H1 (cell line): ENCODE measurements around the gene APLP1. TPM values are rescaled to one million over a fixed set of nuclear protein-coding genes. Genes with fewer than 3 reads are reported as not detected.
A peak's percentile ranks its signal among the peaks of the same experiment; 100 is the strongest.

ENCODE experiments used
- CTCF ChIA-PET: fragments of 300-600 bp; sonication (Branson Sonifier 250); formaldehyde crosslinking; loops from one replicate; lab custom pipeline; 2021; ENCODE audit not compliant: partially characterized antibody; lab: Charles Lee
- POLR2A ChIA-PET: fragments of 300-600 bp; sonication (Branson Sonifier 250); formaldehyde crosslinking; loops from one replicate; lab custom pipeline; 2021; ENCODE audit warnings: inconsistent platforms; ENCODE audit not compliant: partially characterized antibody; lab: Charles Lee
- DNase-seq, 2 experiments: peaks; one replicate each; pipeline versions ENCODE4 v3.0.0 to v3.0.0-alpha.2; 2010 to 2022; ENCODE audit warnings: low spot score in 2 of 2, low read depth in 1 of 2, mixed read lengths in 1 of 2
- FAIRE-seq: peaks from 2 replicates; lab custom pipeline; 2011; peaks lifted over from hg19 to GRCh38; lab: Jason Lieb, UNC
- H2AFZ ChIP-seq: 2 replicates; pipeline ENCODE4 v1.8.1; 2012; ENCODE audit warnings: low read length, inconsistent platforms
- H2AK5ac ChIP-seq: 2 replicates; pipeline ENCODE4 v1.6.1; 2013; ENCODE audit warnings: low read depth, low read length
- H2BK120ac ChIP-seq: replicated peaks from 2 replicates; pipeline ENCODE3; 2013; ENCODE audit warnings: low read depth, low read length, inconsistent platforms
- H2BK12ac ChIP-seq: 2 replicates; pipeline ENCODE4 v1.6.1; 2013; ENCODE audit warnings: low read depth, low read length
- H2BK15ac ChIP-seq: 2 replicates; pipeline ENCODE4 v1.6.1; 2013; ENCODE audit warnings: low read length
- H2BK20ac ChIP-seq: 2 replicates; pipeline ENCODE4 v1.6.1; 2013; ENCODE audit warnings: low read length
- H2BK5ac ChIP-seq: 2 replicates; pipeline ENCODE4 v1.6.1; 2013; ENCODE audit warnings: low read depth, low read length
- H3K14ac ChIP-seq: 2 replicates; pipeline ENCODE4 v1.6.1; 2013; ENCODE audit warnings: inconsistent platforms; ENCODE audit not compliant: insufficient read length
- H3K18ac ChIP-seq: 2 replicates; pipeline ENCODE4 v1.6.1; 2013; ENCODE audit warnings: low read length; ENCODE audit errors: extremely low read depth
- H3K23ac ChIP-seq: 2 replicates; pipeline ENCODE4 v1.6.1; 2013; ENCODE audit warnings: inconsistent platforms; ENCODE audit not compliant: insufficient read length
- H3K23me2 ChIP-seq: 2 replicates; pipeline ENCODE4 v1.6.1; 2013; ENCODE audit warnings: low read depth, low read length
- H3K27ac ChIP-seq: 2 replicates; pipeline ENCODE4 v1.6.1; 2011; ENCODE audit warnings: low read depth, low read length, inconsistent platforms
- H3K27me3 ChIP-seq, 4 experiments: replicated peaks in 1 of 4; 1 replicate in 1 of 4; 2 replicates in 3 of 4; pipeline versions ENCODE4 v1.6.1 to v1.8.1; 2011 to 2013; ENCODE audit warnings: low read length in 3 of 4, mild to moderate bottlenecking in 3 of 4, inconsistent platforms in 2 of 4, mixed read lengths in 2 of 4, moderate library complexity in 1 of 4; ENCODE audit not compliant: control insufficient read depth in 3 of 4, insufficient read depth in 3 of 4; ENCODE audit errors: extremely low read depth in 1 of 4
- H3K36me3 ChIP-seq, 4 experiments: 2 replicates each; pipeline versions ENCODE4 v1.6.1 to v1.8.1; 2011 to 2013; ENCODE audit warnings: mild to moderate bottlenecking in 4 of 4, low read length in 3 of 4, moderate library complexity in 2 of 4, control low read depth in 1 of 4, inconsistent platforms in 1 of 4; ENCODE audit not compliant: insufficient read depth in 4 of 4, control insufficient read depth in 2 of 4
- H3K4ac ChIP-seq: replicated peaks from 2 replicates; pipeline ENCODE3; 2013; ENCODE audit warnings: low read length, low read depth, mixed read lengths, inconsistent platforms; ENCODE audit not compliant: insufficient read length
- H3K4me1 ChIP-seq, 4 experiments: replicated peaks in 1 of 4; 1 replicate in 1 of 4; 2 replicates in 3 of 4; pipeline versions ENCODE4 v1.6.1 to v1.8.1; 2011 to 2013; ENCODE audit warnings: low read length in 3 of 4, inconsistent platforms in 2 of 4, mixed read lengths in 1 of 4; ENCODE audit not compliant: insufficient read depth in 4 of 4, control insufficient read depth in 3 of 4
- H3K4me2 ChIP-seq, 2 experiments: 2 replicates each; pipeline versions ENCODE4 v1.6.1 to v1.8.1; 2011 to 2013; ENCODE audit warnings: low read depth in 2 of 2, low read length in 2 of 2, control low read depth in 1 of 2, inconsistent platforms in 1 of 2, mild to moderate bottlenecking in 1 of 2; ENCODE audit not compliant: insufficient read depth in 1 of 2
- H3K4me3 ChIP-seq, 4 experiments: fragments of 200-600, 300-600 bp in 1 of 4; sonication (generic), shearing (Covaris generic), sonication (Bioruptor Twin) in 1 of 4; 2 replicates each; pipeline versions ENCODE4 v1.5.1 to v1.8.1; 2011 to 2016; ENCODE audit warnings: low read length in 4 of 4, low read depth in 3 of 4, control low read depth in 2 of 4, inconsistent platforms in 2 of 4, mild to moderate bottlenecking in 2 of 4, mixed read lengths in 1 of 4, moderate library complexity in 1 of 4; ENCODE audit not compliant: insufficient read depth in 2 of 4; ENCODE audit errors: extremely low read depth in 1 of 4
- H3K56ac ChIP-seq: replicated peaks from 2 replicates; pipeline ENCODE3; 2013; ENCODE audit warnings: low read depth, mild to moderate bottlenecking, mixed read lengths, low read length, inconsistent platforms; ENCODE audit not compliant: insufficient read length
- H3K79me1 ChIP-seq: 2 replicates; pipeline ENCODE4 v1.6.1; 2013; ENCODE audit warnings: low read depth, low read length, control low read depth
- H3K79me2 ChIP-seq, 2 experiments: 2 replicates each; pipeline versions ENCODE4 v1.6.1 to v1.8.1; 2012 to 2013; ENCODE audit warnings: low read length in 2 of 2, mild to moderate bottlenecking in 2 of 2, inconsistent platforms in 1 of 2; ENCODE audit not compliant: insufficient read depth in 2 of 2, control insufficient read depth in 1 of 2
- H3K9ac ChIP-seq, 4 experiments: replicated peaks in 1 of 4; 1 replicate in 1 of 4; 2 replicates in 3 of 4; pipeline versions ENCODE4 v1.6.1 to v1.8.1; 2011 to 2013; ENCODE audit warnings: low read depth in 3 of 4, low read length in 3 of 4, control low read depth in 2 of 4, mild to moderate bottlenecking in 2 of 4, moderate library complexity in 2 of 4, inconsistent platforms in 1 of 4; ENCODE audit errors: extremely low read depth in 1 of 4
- H3K9me3 ChIP-seq, 2 experiments: 2 replicates each; pipeline versions ENCODE4 v1.6.1 to v1.8.1; 2012 to 2013; ENCODE audit warnings: mild to moderate bottlenecking in 2 of 2, moderate library complexity in 2 of 2, control low read depth in 1 of 2, inconsistent platforms in 1 of 2, low read depth in 1 of 2, low read length in 1 of 2, mixed read lengths in 1 of 2; ENCODE audit not compliant: insufficient read depth in 2 of 2
- H4K20me1 ChIP-seq, 2 experiments: replicated peaks in 1 of 2; 2 replicates each; pipeline versions ENCODE3 to v1.8.1; 2011 to 2013; ENCODE audit warnings: inconsistent platforms in 2 of 2, low read length in 2 of 2, mild to moderate bottlenecking in 1 of 2; ENCODE audit not compliant: insufficient read depth in 2 of 2, control insufficient read depth in 1 of 2
- H4K5ac ChIP-seq: 2 replicates; pipeline ENCODE4 v1.6.1; 2013; ENCODE audit warnings: low read length, low read depth, mixed read lengths, inconsistent platforms; ENCODE audit not compliant: insufficient read length
- H4K8ac ChIP-seq: 2 replicates; pipeline ENCODE4 v1.8.0; 2013; ENCODE audit warnings: mild to moderate bottlenecking, moderate library complexity, low read length, inconsistent platforms; ENCODE audit not compliant: insufficient read depth; ENCODE audit errors: extremely low read depth
- H4K91ac ChIP-seq: replicated peaks from 2 replicates; pipeline ENCODE3; 2013; ENCODE audit warnings: low read length, mixed read lengths, inconsistent platforms; ENCODE audit not compliant: insufficient read length
- ASH2L ChIP-seq: fragments of 200-600, 300-600 bp; sonication (generic); IDR thresholded peaks from one replicate; pipeline ENCODE4 v1.7.1; 2017; ENCODE audit warnings: low read length
- GTF2F1 ChIP-seq: IDR thresholded peaks from 2 replicates; pipeline ENCODE4 v1.6.1; 2012; ENCODE audit warnings: low read depth, low read length, improper control_type of control experiment, borderline replicate concordance
- HDAC2 ChIP-seq, 2 experiments: fragments of 300-600 bp in 1 of 2; sonication (generic) in 1 of 2; IDR thresholded peaks; 2 replicates each; pipeline ENCODE4 v1.6.1; 2011 to 2012; ENCODE audit warnings: low read depth in 2 of 2, low read length in 2 of 2, mild to moderate bottlenecking in 2 of 2, moderate library complexity in 2 of 2, borderline replicate concordance in 1 of 2, inconsistent platforms in 1 of 2
- HDAC6 ChIP-seq: IDR thresholded peaks from one replicate; pipeline ENCODE4 v1.7.1; 2012; ENCODE audit warnings: low read depth, mild to moderate bottlenecking, inconsistent platforms, low read length, moderate library complexity
- KDM5A ChIP-seq: fragments of 200-600 bp; IDR thresholded peaks from 2 replicates; pipeline ENCODE4 v1.7.1; 2012; ENCODE audit warnings: mild to moderate bottlenecking, low read length, inconsistent platforms, mixed read lengths
- MAFK ChIP-seq: IDR thresholded peaks from 2 replicates; pipeline ENCODE4 v1.6.1; 2012; ENCODE audit warnings: low read depth, mild to moderate bottlenecking, improper control_type of control experiment, low read length
- RAD21 ChIP-seq, 2 experiments: IDR thresholded peaks in 1 of 2; conservative IDR thresholded peaks in 1 of 2; 2 replicates each; pipeline ENCODE4 v1.6.1; 2011; ENCODE audit warnings: low read depth in 2 of 2, low read length in 2 of 2, improper control_type of control experiment in 1 of 2, inconsistent platforms in 1 of 2, mild to moderate bottlenecking in 1 of 2, moderate library complexity in 1 of 2
- RNF2 ChIP-seq: fragments of 200-900, 300-1000 bp; sonication (generic); IDR thresholded peaks from 2 replicates; pipeline ENCODE4 v1.7.1; 2016; ENCODE audit warnings: borderline replicate concordance, low read depth, mild to moderate bottlenecking, antibody characterized with exemption, low read length; ENCODE audit not compliant: poor library complexity, severe bottlenecking; ENCODE audit errors: missing control alignments
- SP2 ChIP-seq: IDR thresholded peaks from 2 replicates; pipeline ENCODE4 v1.6.1; 2012; ENCODE audit warnings: mild to moderate bottlenecking, low read length, inconsistent platforms
- TAF1 ChIP-seq: IDR thresholded peaks from 2 replicates; pipeline ENCODE4 v1.6.1; 2011; ENCODE audit warnings: mild to moderate bottlenecking, low read depth, low read length
- WGBS, 2 experiments: shearing (Covaris generic) in 1 of 2; methylation state at CpG; one replicate each; pipeline versions ENCODE4 v1.1.6 to v1.1.7; 2013 to 2015; ENCODE audit warnings: low lambda C conversion rate in 2 of 2, mixed read lengths in 2 of 2, inconsistent platforms in 1 of 2, low coverage in 1 of 2, missing lambda C conversion rate in 1 of 2; ENCODE audit not compliant: insufficient replicate concordance in 2 of 2, insufficient coverage in 1 of 2, insufficient read length in 1 of 2; ENCODE audit errors: extremely low coverage in 1 of 2, missing lambda C conversion rate in 1 of 2; 5-methylcytosine and 5-hydroxymethylcytosine counted together
- polyA plus RNA-seq, 7 experiments: library from polyadenylated mRNA; depleted of rRNA in 3 of 7; stranded (reverse) in 5 of 7; unstranded in 2 of 7; fragments of >200 nt in 5 of 7; fragments of 200-250 nt in 2 of 7; gene quantifications; 1 replicate in 5 of 7; 2 replicates in 1 of 7; 4 replicates in 1 of 7; pipeline versions ENCODE4 v1.2.1 to v1.2.3, GENCODE V29; 2011 to 2013; ENCODE audit warnings: missing spikeins in 2 of 7, mixed read lengths in 2 of 7
- total RNA-seq: library from RNA; stranded (reverse); fragmentation: NEBNext Ultra II Directional; extraction: Animal tissue kit (Norgen Biotek cat#: 25700); gene quantifications from 2 replicates; pipeline ENCODE4 v1.2.1, GENCODE V29; 2021

The APLP1 gene
- total and polyA plus RNA-seq, 2 of the 8 experiments (the other 6 are each of a cell fraction or from before 2014, with no cell fraction given): 19.9 to 22.0 TPM

- H2BK12ac ChIP-seq: no peak overlapping the region
- no peaks in the 10 kb centered on the region for H3K9me3 ChIP-seq
- H3K23ac ChIP-seq: no peak overlapping the region
- peak in 1 of 2 experiments; percentile 50 for DNase-seq
- no peak overlapping the region for H2BK120ac ChIP-seq
- peaks cover 0 to 3% of the 10 kb centered on the region in 2 experiments for H4K20me1 ChIP-seq
- H2AFZ ChIP-seq: no peak overlapping the region
- no peak overlapping the region; a peak in 1 of 7 replicates for H3K9ac ChIP-seq
- no peak overlapping the region for H3K14ac ChIP-seq
- peak overlapping the region; percentile 12; the same call in 1 of the 2 replicates for H4K8ac ChIP-seq
- peak overlapping the region; percentile 88 to 94 (median 90) for H3K4me3 ChIP-seq
- WGBS, 2 experiments: 46% methylated on average over 16 of the region's 17 CpGs; no CpG with 5 or more reads in 1 of the 2 experiments
- no peaks in the 10 kb centered on the region for H3K27me3 ChIP-seq
- H2BK20ac ChIP-seq: no peak overlapping the region
- no peak overlapping the region for H2BK15ac ChIP-seq
- H3K27ac ChIP-seq: no peak overlapping the region
- CTCF ChIA-PET: interaction anchor here (0.9 kb wide), 1 partner anchor 13 kb away, joined by 3 read pairs; no protein-coding TSS in a partner anchor
- no peaks in the 10 kb centered on the region; the same call in 1 of the 2 replicates for H3K79me1 ChIP-seq
- no peak overlapping the region for H3K56ac ChIP-seq
- peaks cover 8 to 37% (median 15%) of the 10 kb centered on the region in 4 experiments for H3K36me3 ChIP-seq
- H3K79me2 ChIP-seq: peaks cover 0 to 8% of the 10 kb centered on the region in 2 experiments; a peak in 1 of 4 replicates
- H2BK5ac ChIP-seq: 0 out of 2 replicates have a peak overlapping the region, but pooled peaks have one; percentile 35
- no peak overlapping the region for H2AK5ac ChIP-seq
- H3K4me1 ChIP-seq: peaks cover 0 to 14% (median 6%) of the 10 kb centered on the region in 4 experiments; a peak in 6 of 7 replicates
- POLR2A ChIA-PET: interaction anchor here (1.5 kb wide), 1 partner anchor 14 kb away, joined by 4 read pairs; no protein-coding TSS in a partner anchor
- no peak overlapping the region for H3K4ac ChIP-seq
- H3K23me2 ChIP-seq: peaks cover 12% of the 10 kb centered on the region
- peak overlapping the region; percentile 68 to 89 for H3K4me2 ChIP-seq
- H4K5ac ChIP-seq: no peak overlapping the region
- H3K18ac ChIP-seq: no peak overlapping the region
- no peak overlapping the region for H4K91ac ChIP-seq
- FAIRE-seq: no peak
- no peak for TF ChIP-seq HDAC6
- no peak for TF ChIP-seq RAD21 (IDR thresholded peaks at IDR 0.05 in 1 of 2, conservative IDR thresholded peaks at IDR 0.05 in 1 of 2; ENCODE audit: low read depth in 2 of 2, low read length in 2 of 2)
- no peak for TF ChIP-seq TAF1
- TF ChIP-seq SP2: no peak
- no peak for TF ChIP-seq GTF2F1
- TF ChIP-seq HDAC2 (IDR thresholded peaks at IDR 0.05; ENCODE audit: borderline replicate concordance in 1 of 2, low read depth in 2 of 2, low read length in 2 of 2): no peak
- no peak for TF ChIP-seq MAFK
- no peak for TF ChIP-seq RNF2
- TF ChIP-seq KDM5A: no peak
- no peak for TF ChIP-seq ASH2L
Measured at GRCh38 chr19:35898499-35898809, 30.1 kb downstream of the APLP1 start.
